ENCODE measurements around the gene GM2A.

DNA sequence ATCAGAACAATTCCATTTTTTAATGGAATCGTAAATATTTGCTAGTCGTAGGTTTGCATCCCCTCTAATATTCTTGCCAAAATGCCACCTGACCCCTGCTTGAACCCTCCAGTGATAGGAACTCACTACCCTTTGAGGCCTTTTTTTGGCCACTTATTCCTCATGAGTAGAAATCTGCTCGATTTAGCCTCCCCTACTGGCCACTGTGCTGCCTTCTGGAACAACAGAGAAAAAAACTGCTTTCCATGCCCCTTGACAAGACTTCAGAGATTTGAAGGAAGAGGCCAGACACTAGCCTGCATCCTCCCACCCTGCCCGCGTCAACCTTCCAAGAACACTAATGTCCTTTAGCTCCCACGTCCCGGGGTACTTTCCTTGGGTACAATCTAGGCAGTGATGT, 33.2 kb upstream of the GM2A start:
- TF ChIP-seq, protein P1, sequence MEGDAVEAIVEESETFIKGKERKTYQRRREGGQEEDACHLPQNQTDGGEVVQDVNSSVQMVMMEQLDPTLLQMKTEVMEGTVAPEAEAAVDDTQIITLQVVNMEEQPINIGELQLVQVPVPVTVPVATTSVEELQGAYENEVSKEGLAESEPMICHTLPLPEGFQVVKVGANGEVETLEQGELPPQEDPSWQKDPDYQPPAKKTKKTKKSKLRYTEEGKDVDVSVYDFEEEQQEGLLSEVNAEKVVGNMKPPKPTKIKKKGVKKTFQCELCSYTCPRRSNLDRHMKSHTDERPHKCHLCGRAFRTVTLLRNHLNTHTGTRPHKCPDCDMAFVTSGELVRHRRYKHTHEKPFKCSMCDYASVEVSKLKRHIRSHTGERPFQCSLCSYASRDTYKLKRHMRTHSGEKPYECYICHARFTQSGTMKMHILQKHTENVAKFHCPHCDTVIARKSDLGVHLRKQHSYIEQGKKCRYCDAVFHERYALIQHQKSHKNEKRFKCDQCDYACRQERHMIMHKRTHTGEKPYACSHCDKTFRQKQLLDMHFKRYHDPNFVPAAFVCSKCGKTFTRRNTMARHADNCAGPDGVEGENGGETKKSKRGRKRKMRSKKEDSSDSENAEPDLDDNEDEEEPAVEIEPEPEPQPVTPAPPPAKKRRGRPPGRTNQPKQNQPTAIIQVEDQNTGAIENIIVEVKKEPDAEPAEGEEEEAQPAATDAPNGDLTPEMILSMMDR (conservative IDR thresholded peaks at IDR 0.05), result no peak; the same call in 1 of the 2 replicates
- no peak for TF ChIP-seq EZH2 (IDR thresholded peaks at IDR 0.05; ENCODE audit: low read depth)
